ENCODE data around the gene TNS4. TPM values are rescaled to one million over a fixed set of nuclear protein-coding genes. Genes with fewer than 3 reads are reported as not detected.

Gene TNS4
- total RNA-seq, 1 experiment from 2014 or later: 36.6 TPM

- Histone ChIP-seq H3K4me2 (ENCODE audit: low read length) (peak overlapping the region; percentile 51), H3K36me3 (ENCODE audit: control insufficient read depth in 1 of 2, insufficient read depth in 2 of 2, low read length in 2 of 2) (peaks cover 4 to 9% of the 10 kb centered on the region in 2 experiments; a peak in 2 of 4 replicates), H3K9me3 (ENCODE audit: control insufficient read depth in 1 of 2, insufficient read depth in 1 of 2, low read depth in 1 of 2, low read length in 2 of 2) (no peaks in the 10 kb centered on the region), H3K4me3 (replicated peaks in 1 of 2; ENCODE audit: low read depth in 1 of 2, low read length in 2 of 2) (no peak overlapping the region), H3K4me1 (ENCODE audit: control insufficient read depth in 1 of 2, insufficient read depth in 2 of 2, low read length in 2 of 2) (peaks cover 49 to 83% of the 10 kb centered on the region in 2 experiments), H2AFZ (ENCODE audit: low read depth, low read length, poor library complexity, severe bottlenecking) (no peak overlapping the region), H3K27me3 (ENCODE audit: insufficient read depth, low read length) (no peaks in the 10 kb centered on the region), H3K27ac (ENCODE audit: low read depth, low read length) (peak overlapping the region; percentile 15; the same call in 1 of the 2 replicates), H4K20me1 (ENCODE audit: insufficient read depth) (no peaks in the 10 kb centered on the region), H3K9me2 (ENCODE audit: insufficient read depth) (no peaks in the 10 kb centered on the region), H3K9ac (ENCODE audit: low read length) (no peak overlapping the region), H3K79me2 (ENCODE audit: insufficient read depth, low read length) (no peaks in the 10 kb centered on the region)
- ATAC-seq: peak; percentile 9; the same call in 1 of the 2 replicates
- DNase-seq (ENCODE audit: low read depth, low spot score): no peak
- BruUV-seq (replicated peaks): no TSS peak
- ChIA-PET CTCF (no interaction called here), POLR2A (no interaction called here), RAD21 (ENCODE audit: low non-redundant PET in 1 of 2, low total read pairs in 2 of 2, uncharacterized antibody in 2 of 2, unreplicated experiment in 2 of 2) (interaction anchor here in 1 of 2 experiments (0.5 kb wide), 1 partner anchor 1190 kb away, joined by 5 read pairs; no protein-coding TSS in a partner anchor)
- intact Hi-C loops (cut with micrococcal nuclease): no loop called here
- TF ChIP-seq ZFX (IDR thresholded peaks at IDR 0.05) (no peak), REST (IDR thresholded peaks at IDR 0.05; ENCODE audit: low read depth) (no peak), EGR1 (IDR thresholded peaks at IDR 0.05; ENCODE audit: low read depth) (peak; percentile 56; the same call in 1 of the 2 replicates), ZBTB33 (IDR thresholded peaks at IDR 0.05; ENCODE audit: extremely low read depth, insufficient replicate concordance, low read length) (no peak), POLR2A (IDR thresholded peaks at IDR 0.05; ENCODE audit: borderline replicate concordance, extremely low read depth, insufficient read depth, insufficient read length) (no peak), TCF7L2 (IDR thresholded peaks at IDR 0.05; ENCODE audit: borderline replicate concordance, extremely low read depth, insufficient read depth, insufficient read length) (peak; percentile 96)
Observed at GRCh38 chr17:40480501-40481003, 20.9 kb downstream of the TNS4 start.
